ENCODE data around the gene PCSK6.

PCSK6 gene

DNA sequence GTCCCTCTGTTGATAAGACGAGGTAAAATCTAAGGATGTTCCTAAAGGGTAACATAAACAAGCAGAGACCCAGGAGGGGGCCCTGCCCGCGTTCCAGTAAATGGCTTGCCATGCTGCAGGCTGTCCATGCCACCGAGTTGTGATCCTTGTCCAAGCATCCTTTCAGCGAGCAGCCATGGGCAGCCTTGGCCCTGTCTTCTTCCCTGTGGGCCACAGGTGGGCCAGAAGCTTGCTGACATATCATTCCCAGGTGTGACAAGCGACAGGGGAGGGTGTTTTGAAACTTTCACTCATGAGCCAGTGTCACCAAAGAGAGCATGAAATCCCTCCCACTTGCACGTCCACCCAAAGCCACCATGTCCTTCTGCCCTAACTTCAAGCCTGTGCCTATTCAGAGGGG is 53.7 kb downstream of the PCSK6 start:
- no peak overlapping the region for H3K4me3 ChIP-seq (ENCODE audit: low read depth, low read length)
- no peak for DNase-seq (ENCODE audit: low read depth)
- TF ChIP-seq CTCF (IDR thresholded peaks at IDR 0.05; ENCODE audit: insufficient read depth, low read depth, low read length, missing control alignments) = no peak

GRCh38 chr15:101434032-101434920 is 55.2 kb downstream of the PCSK6 start:
- DNase-seq (ENCODE audit: low read depth) = no peak
- no peak overlapping the region for H3K4me3 ChIP-seq (ENCODE audit: low read depth, low read length)
- no peak for TF ChIP-seq CTCF (IDR thresholded peaks at IDR 0.05; ENCODE audit: insufficient read depth, low read depth, low read length, missing control alignments)

DNA sequence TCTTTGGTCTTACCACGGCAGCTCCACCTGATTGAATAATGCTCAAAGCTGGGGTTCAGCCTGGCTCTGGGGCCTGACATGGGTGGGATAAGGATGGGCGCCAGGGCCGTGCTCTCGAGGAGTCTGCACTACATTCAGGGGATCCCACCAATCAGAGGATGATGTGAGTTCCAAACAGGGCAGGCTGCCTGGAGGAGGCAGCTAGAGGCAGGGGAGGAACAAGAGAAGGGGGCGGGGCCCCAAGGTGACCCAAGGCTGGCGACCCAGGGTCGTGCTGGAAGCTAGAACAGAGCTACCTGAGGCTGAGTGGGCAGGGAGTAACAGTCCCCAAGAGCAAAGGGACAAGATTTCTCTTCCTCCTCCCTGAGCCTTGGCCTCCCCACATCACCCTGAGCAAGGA is 56.1 kb downstream of the PCSK6 start:
- H3K4me3 ChIP-seq (ENCODE audit: low read depth, low read length) = no peak overlapping the region
- no peak for DNase-seq (ENCODE audit: low read depth)
- TF ChIP-seq CTCF (IDR thresholded peaks at IDR 0.05; ENCODE audit: insufficient read depth, low read depth, low read length, missing control alignments) = no peak

DNA sequence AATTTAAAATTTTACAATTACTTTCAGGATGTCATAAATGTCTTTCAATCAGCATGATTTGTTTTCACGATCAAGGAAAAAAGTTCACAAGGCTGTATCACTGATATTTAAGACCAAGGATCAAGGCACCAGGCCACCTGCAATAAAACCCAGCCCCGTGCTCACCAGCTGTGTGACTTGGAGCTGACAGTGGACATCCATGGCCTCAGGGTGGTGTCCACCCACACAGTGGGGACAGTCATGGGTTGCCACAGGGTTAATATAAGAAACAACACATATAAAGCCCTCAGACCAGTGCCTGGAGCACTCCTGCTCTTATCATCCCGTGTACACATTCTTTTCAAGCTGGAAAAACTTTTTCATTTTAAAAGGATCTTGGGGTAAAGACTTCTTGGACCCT is 56.5 kb downstream of the PCSK6 start:
- TF ChIP-seq CTCF (IDR thresholded peaks at IDR 0.05; ENCODE audit: insufficient read depth, low read depth, low read length, missing control alignments) = no peak
- no peak for DNase-seq (ENCODE audit: low read depth)
- no peak overlapping the region for H3K4me3 ChIP-seq (ENCODE audit: low read depth, low read length)

- no peak for TF ChIP-seq CTCF (IDR thresholded peaks at IDR 0.05; ENCODE audit: insufficient read depth, low read depth, low read length, missing control alignments)
- H3K4me3 ChIP-seq (ENCODE audit: low read depth, low read length) = no peak overlapping the region
- no peak for DNase-seq (ENCODE audit: low read depth)
Observed at GRCh38 chr15:101431748-101432147, 57.8 kb downstream of the PCSK6 start.

DNA sequence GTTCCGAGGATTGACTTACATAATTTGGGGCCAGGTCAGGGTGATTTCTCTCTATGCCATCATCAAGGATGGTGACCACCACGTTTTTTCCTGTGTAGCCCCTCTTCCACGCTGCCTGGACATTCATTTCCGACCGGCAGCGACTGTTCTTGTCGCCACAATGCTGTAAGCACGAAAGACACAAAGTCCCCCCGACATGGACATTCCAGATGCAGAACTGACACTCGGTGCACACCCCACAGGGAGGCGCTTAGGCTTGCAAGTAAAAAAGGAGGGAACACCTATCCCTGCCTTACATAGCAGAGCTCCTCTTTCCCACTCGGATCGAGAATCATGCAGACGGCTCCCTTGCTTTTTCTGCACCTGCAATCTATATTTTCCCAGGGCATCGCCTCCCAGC is 58.2 kb downstream of the PCSK6 start:
- no peak for DNase-seq (ENCODE audit: low read depth)
- H3K4me3 ChIP-seq (ENCODE audit: low read depth, low read length) = no peak overlapping the region
- TF ChIP-seq CTCF (IDR thresholded peaks at IDR 0.05; ENCODE audit: insufficient read depth, low read depth, low read length, missing control alignments) = no peak

DNA sequence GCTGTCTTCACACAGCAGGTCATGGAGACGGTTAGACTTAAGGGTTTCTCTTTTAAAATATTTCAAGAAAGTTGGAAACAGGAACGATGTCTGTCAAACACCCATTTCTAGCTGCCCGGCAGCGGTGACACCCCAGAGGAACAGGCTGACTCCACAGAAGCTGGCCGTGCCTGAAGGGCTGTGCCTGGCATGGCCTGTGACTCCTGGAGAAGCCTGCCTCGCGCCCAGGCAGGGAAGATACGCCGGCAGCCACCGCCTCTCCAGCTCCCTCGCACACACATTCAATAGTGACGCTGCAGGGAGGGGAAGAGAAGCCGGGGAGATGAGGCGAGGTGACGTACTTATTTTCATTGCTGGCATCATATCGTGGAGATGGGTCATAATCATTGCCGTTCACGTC is 59.9 kb downstream of the PCSK6 start:
- H3K4me3 ChIP-seq (ENCODE audit: low read depth, low read length) = no peak overlapping the region
- TF ChIP-seq CTCF (IDR thresholded peaks at IDR 0.05; ENCODE audit: insufficient read depth, low read depth, low read length, missing control alignments) = no peak
- no peak for DNase-seq (ENCODE audit: low read depth)
